Measurements from ENCODE around the gene ZCCHC2. TPM values are rescaled to one million over a fixed set of nuclear protein-coding genes. Genes with fewer than 3 reads are reported as not detected.

ZCCHC2 gene
- 3.6 and 4.5 TPM in 2 replicates for total RNA-seq
- 2.7 TPM for polyA plus RNA-seq (2012)

DNA sequence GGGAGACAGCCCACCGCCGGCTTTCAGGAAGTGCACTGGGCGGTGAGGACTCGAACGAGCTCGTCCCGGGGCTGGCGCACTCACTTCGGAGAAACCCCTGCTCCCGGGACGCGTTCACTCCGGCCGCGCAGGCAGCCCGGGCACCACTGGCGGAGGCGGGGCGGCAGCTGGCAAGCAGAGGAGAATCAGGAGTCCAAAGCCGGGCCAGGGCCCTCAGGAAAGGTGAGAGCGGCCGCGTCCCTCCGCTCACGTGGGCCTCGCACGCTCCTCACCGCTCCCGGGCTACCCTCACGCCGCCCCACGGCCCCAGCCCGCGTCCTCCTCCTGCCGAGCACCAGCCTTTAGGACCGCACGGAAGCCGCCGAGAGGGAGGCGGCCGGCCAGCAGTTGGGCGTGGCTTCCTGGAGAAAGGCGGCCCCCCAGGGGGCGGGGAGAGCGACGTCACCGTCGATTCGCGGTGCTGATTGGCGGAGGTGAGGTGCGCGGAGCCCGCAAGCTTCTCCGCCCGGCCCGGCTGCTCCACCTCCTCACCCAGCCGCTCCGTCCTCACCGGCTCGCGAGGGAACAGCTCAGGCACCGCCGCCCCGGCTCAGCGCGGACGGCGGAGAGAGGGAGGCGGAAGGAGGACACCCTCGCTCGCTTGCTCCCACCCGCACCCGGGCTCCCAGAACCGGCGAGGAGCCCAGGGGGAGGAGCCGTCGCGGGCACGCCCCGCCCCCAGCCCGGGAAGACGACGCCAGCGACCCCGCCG, at the start of gene ZCCHC2:
ZCCHC2 (plus strand) TSS at position 522 of the 751 bp plus-strand sequence. CDS start 400 bp downstream, outside the sequence.
- peak; percentile 98 for DNase-seq (ENCODE audit: low read depth)

DNA sequence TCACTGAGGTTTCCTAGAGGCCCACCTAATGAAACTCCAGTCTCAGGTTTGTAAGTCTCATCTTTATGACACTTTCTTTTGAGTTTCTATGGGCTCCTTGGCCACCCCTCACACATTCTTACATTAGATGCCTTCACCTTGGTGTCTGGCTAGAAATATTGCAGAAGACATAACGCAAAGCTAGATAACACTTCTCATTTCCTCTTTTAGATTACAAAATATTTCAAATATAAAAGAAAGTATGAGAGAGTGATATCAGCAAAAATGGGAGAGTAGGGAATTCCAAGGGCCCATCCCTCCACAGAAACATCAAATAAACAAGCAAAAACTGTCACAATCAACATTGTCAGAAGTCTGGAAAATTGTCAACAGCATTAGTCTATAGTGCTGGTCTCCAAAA, 43.3 kb upstream of the ZCCHC2 start:
- no peak for DNase-seq (ENCODE audit: low read depth)

DNA sequence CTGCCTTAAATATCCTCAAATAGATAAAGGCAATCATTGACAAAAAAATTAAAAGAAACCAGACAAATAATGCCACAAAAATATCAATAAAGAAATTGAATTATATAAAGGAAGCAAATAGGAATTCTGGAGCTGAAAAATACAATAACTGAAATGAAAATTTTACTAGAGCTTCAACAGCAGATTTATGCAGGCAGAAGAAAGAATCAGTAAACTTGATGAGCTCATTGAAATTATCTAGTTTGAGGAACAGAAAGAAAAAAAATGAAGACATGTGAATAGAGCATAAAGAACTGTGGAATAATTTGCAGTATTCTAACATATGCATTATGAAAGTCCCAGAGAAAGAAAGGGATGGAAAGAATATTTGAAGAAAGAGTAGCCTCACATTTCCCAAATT, 41.9 kb upstream of the ZCCHC2 start:
- no peak for DNase-seq (ENCODE audit: low read depth)

DNA sequence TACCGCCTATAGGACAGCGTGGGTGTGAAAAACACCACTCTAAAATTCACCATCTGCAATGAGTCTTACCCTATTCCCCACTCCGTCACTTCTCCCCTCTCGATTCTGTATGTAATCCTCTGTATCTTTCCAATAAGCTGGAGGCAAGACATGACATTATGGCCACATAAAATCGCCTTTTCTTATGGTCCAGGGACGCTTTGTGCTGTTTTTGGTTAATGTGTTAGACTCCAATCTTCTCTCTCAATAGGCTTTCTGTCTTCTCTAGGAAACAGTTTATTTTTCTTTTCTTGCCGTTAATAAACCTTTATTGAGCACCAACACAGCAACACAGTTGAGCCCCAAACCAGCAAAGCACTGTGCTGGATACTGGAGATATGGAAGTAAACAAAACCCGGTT, 37.9 kb upstream of the ZCCHC2 start:
- no peak for DNase-seq (ENCODE audit: low read depth)

DNA sequence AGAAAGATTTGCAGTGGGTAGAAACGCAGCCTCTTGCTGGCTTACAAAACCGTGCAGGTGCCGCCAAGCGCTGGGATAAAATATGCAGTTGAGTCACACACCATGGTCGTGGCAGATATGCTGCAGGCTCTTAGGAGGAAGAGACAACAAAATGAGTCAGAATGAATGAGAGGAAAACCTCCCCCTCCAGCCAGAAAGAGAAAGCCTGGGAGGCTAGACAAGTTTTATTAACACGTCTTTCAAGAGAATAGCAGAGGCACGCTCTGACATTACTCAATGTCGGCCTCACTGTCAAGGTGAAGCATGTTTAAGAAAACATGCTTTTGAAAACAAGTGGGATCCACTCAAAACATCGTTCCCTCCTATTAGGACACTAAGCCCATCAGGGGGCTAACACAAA, 37.1 kb upstream of the ZCCHC2 start:
- DNase-seq (ENCODE audit: low read depth), result peak; percentile 43

DNA sequence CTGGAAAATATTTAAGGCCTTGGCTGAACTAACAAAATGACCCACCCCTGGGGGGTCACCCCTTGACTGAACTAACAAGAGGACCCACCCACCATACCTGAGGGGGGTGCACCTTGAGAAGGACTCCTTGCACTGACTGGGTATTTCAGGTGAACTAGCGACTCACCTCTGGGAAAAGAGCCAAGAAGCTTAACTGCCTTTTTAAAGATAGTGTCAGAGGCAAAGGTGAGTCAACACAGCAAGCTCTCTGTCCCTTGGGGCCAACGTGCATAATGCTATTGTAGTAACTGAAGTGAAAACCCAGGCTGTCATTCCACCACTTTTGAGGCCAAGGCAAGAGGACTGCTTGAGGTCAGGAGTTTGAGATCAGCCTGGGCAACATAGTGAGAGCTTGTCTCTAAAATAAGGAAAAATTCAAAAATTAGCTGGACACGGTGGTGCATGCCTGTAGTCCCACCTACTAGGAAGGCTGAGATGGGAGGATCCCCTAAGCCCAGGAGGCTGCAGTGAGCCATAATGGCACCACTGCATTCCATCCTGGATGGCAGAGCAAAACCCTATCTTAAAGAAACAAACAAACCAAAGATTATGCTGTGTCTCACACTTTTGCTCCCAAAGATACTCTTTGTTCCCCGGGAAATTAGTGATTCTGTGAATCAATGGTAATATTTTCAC, 36.4 kb upstream of the ZCCHC2 start:
- DNase-seq (ENCODE audit: low read depth), result no peak

DNA sequence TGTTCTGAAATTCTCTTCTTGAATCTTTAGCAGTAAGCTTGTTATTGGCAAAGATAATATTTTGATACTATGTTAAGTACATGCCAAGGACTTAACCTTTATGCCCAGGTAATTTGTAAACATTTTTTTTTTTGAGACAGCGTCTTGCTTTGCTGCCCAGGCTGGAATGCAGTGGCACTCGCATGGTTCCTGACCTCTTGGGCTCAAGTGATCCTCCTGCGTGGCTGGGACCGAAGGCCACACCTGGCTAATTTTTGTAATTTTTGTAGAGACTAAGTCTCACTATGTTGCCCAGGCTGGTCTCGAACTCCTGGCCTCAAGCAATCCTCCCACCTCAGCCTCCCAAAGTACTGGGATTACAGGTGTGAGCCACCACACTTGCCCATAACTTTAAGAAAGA, 35.7 kb upstream of the ZCCHC2 start:
- no peak for DNase-seq (ENCODE audit: low read depth)

DNA sequence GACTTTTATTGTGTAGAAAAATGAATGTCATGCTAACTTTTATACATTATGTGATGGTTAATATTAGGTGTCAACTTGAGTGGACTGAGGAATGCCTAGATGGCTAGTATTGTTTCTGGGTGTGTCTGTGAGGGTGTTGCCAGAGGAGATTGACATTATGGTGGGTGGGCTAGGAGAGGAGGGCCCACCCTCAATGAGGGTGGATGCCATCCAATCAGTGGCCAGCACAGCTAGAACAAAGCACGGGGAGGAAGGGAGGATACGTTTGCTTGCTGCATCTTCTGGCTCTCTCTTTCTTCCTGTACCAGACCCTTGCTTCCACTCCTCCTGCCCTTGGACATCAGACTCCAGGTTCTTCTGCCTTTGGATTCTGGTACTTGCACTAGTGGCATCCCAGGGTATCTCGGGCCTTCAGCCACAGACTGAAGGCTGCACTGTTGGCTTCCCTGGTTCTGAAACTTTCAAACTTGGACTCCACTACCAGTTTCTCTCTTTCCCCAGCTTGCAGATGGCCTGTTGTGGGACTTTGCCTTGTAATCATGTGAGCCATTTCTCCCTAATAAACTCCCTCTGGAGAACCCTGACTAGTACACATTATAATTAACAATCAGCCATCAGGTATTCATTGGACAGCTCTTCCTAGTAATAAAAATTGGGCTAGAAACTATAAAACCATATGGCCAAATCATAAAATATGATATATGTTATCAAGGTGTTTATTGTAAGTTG, 31.7 kb upstream of the ZCCHC2 start:
- DNase-seq (ENCODE audit: low read depth), result no peak

DNA sequence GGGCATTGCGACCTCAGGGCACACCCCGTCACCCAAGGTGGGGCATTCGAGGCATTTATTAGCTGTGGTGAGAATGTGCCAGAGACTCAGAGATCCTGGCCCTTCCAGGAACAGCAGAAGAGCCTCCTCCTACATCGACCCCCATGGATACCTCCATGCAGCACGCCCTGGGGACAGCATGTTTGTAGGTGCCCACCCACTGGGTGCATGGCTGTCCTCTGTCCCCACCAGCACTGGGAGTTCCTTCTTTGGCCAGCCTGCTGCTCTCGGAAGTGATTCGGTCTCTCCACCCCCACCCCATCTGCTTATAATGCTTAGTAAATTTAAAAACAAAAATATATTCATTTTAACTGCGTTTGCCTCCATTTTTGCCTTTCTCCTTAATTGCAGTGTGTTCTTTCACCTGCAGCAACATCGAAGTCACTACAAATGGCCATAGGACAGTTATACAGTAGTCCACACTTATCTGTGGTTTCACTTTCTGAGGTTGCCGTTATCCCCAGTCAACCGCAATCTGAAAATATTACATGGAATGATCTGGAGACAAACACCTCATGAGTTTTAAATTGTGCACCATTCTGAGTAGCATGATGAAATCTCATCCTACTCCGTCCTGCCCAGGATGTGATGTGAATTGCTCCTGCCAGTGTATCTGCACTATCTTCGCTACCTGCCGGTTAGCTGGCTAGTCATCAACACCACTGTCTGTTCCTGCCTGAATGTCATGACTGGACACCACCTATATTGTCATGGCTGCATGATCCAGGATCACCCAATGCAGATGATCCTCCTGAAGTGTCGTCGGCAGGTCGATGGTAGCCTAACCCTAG, 29.6 kb upstream of the ZCCHC2 start:
- no peak for DNase-seq (ENCODE audit: low read depth)

DNA sequence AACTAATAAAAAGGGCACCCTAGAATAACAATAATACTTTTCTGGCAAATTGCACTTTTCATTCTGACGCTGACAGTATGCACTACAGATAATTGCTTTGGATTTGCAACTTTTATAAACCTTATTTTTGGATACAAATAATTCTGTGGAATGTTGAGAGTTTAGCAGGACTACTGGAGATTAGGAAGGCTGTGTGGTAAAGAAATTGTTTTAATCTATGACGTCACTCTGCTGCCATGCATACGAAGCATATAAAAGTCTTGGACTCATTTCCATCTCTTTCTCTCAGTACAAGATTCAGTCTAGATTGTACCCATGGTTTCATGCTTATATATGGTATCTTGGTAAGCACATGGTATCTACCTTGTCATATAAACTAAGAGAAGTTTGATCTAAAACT, 28.1 kb upstream of the ZCCHC2 start:
- DNase-seq (ENCODE audit: low read depth), result no peak

DNA sequence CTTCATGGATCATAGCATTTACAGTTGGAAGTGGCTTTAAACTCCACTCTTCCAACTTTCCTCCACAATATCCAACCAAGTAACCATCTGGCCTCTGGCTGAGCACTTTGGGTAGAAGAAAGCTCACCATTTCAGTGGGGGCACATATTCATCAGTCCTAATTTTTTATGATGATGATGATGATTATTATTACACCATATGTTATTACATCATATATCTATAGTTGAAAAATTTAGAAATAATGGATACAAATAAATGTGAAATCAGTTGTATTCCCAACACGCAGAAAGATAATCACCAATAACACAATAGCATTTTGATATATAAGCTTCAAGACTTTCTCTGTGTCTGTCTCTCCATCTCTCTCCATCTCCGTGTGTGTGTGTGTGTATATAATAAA, 26.6 kb upstream of the ZCCHC2 start:
- DNase-seq (ENCODE audit: low read depth), result no peak

DNA sequence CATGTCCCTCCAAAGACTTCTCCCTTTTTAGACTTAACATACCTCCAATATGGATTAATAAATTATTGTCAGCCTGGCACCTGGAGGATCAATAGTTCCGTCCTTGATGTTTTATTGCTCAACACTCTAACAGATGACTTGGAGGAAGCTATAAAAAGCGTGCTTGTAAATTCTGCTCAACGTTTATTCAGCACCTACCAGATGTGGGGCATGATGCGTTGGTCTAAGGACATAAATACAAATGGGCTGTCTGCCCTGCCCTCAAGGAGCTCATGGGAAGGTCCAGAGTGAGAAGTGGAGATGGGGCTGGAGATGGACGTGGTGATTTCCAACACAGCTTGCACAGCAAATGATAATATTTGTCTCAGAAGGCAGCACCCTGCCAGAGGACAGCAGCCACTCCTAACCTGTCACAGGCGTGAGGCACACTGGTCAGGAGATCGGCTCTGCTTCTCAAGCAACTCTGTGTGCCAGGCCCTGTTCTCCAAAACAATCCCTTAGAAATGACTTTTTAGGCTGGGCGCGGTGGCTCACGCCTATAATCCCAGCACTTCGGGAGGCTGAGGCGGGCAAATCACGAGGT, 25.5 kb upstream of the ZCCHC2 start:
- DNase-seq (ENCODE audit: low read depth), result no peak

DNA sequence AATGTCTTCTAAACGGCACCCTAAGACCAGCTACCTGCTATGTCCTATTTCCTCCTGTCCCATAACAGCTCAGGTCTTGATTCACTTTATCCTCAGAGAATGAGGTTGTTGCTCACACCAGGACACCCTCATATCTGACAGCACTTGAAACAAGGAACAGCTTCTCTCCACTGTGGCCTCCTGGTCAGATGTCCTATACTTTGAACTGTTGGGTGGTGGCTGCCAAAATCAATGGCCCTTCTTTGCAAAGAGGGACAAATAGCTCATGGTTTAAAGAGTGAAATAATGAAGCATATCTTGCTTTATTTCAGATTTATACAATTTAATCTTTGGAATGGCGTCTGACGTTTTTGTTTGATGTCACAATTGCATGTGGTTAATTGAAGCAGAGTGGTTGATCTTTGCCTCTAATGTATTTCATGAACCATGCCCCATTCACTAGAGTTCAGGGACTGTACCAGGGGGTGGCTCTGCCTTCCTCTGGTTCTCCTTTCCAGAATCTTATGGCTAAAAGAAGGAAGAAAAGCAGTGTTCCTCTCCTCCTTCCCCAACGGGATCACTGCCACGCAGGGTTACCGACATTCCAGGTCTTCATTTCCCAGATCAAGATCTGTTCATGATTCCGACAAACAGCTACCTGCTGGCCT, 24.1 kb upstream of the ZCCHC2 start:
- no peak for DNase-seq (ENCODE audit: low read depth)

DNA sequence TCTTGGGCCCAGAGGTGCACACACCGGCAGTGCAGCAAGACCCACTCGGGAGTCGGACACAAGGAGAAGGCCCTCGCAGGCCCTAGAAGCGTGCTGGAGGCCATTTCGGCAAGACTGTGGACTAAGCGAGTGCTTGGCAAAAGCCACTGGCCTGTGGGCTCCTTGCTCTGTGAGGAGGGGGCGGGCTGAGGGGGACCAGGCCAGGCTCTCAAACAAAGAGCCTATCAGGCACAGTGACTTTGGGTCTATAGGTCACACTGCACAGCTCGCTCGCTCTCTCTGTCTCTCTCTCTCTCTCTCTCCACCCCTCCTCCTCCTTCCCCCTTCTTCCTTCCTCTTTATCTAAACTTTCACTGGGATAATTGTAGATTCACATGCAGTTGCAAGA, 23.6 kb upstream of the ZCCHC2 start:
- DNase-seq (ENCODE audit: low read depth), result no peak

DNA sequence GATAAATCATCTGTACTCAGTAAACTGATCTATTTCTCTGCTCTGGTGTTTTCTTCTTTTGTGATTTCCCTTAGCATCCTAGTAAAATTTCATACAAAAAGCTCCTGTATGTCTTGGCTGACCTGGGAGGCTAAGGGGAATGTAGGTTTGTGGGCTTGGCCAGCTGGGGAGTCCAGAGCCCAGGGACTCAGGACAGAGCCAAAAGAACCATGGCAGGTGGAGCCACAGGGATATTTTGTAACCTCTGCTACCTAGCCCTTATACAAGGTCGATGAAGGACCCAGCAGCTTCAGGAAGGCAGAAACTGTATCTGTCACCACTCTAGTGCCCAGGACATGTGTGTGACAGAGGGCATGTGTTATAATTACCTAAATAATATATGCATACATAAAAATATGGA, 22.7 kb upstream of the ZCCHC2 start:
- DNase-seq (ENCODE audit: low read depth), result no peak

DNA sequence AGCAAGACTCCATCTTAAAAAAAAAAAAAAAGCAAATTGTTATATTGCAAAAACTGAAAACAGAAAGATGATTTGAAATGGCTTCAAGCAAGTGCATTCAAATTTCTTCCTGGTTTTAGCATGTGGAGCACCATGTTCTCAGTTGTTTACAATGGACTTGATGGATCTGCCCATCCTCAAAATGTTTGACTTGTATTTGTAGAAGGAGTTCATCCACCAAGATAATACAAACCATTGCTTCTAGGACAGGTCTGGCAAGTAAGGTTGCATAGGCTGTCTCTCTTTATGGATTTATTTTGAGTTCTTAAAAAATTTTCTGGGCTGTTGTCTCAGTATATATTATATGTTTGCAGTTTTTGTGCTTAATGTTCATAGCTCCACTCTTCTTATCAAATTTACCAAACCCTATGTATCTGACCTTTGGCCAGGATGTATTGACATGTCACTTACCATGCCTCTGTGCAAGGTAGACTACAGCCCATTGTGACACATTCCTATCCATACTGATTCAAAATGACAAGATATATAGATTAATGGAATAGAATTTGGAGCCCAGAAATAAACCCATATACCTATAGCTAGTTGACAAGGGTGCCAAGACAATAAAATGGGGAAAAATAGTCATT, 21.7 kb upstream of the ZCCHC2 start:
- no peak for DNase-seq (ENCODE audit: low read depth)

DNA sequence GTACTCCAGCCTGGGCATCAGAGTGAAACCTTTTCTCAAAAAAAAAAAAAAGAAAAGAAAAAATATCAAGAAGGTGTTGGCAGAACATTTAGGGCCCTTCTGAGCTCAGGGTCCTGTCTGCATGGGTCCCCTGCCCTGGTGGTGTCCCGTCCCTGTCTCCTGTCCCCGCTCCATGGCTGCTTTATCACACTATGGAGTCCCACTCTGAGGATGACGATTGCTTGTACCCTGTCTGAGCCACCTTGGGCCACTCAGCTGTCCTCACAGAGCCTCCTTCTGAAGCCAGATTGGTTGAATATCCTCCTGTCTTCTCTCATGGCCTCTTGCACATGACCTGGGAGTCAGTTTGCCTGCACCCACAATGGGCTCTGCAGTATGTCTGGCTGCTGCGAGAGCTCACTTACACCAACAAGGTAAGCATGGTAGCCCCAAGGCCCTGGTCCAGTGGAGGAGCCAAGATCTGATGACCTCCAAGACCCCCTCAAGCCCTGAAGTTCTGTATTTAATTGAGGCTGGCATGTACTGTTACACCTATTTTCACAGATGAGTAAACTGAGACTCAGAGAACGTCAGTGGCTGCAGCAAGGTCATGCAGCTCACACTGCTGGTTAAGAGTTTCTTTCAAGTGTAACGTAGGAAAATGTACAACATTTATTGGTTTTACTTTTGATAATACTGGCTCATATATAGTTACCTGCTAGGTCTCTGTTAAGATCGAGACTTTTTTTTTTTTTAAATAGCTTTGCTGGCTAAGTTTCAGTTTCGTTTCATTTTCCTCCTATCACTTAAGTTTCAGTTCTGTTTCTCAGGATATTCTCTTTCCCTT, 16.9 kb upstream of the ZCCHC2 start:
- DNase-seq (ENCODE audit: low read depth), result no peak

DNA sequence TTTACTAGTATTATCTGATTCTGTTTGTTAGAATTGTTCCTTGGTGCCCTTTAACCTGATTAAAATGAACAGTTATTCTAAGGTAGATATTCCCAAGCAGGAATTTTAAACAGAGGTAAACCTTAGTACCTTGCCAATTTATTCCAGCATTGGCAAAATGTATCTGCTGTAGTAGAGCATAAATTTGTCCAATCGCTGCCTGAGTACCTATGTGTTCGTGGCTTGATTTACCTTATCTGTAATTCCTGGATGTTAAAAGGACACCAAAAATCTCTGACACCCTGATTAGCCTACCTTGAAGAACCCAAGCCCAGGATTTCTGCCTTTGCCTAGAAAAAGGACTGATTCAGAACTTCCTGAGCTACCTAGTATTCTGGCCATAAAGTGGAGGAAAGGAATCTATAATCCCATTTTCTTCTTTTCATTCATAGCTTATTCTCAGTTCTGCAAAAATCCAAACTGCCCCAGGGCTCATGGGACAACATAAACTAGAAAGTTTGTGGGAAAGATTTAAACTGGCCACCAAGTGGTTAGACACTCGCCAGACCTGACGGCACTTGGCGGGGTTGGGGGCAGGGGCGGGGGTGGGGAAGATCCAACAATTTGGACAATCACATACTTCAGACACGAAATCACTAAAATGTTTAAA, 16.2 kb upstream of the ZCCHC2 start:
- no peak for DNase-seq (ENCODE audit: low read depth)

DNA sequence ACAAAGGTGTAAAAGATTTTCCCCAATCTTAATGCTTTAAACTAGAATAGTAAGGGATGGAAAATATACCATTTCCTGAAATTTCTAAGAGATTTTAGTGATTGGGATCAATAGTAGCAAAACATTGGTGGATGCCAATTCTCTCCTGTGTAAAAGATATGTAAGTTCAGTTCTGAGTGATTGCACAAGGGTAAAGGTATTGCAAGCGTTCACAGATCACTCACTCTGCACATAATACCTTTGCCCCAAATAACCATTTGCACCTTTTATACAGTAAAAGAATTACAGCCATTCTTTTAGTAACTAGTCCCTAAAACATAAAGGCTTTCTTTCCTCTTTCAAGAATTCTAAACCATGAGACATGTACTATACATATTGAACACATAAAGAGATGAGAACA, 13.0 kb upstream of the ZCCHC2 start:
- DNase-seq (ENCODE audit: low read depth), result no peak

Measured in myocyte (in vitro differentiated cells).